SKM-1 treated with dmso at 0.1 percent for 144 hours (cell line): ENCODE measurements around the gene KDM4B.

Experiments
- DNase-seq: peaks from one replicate; lab custom pipeline; 2025; ENCODE audit not compliant: unreplicated experiment; lab: John Stamatoyannopoulos, UW

Gene KDM4B

DNA sequence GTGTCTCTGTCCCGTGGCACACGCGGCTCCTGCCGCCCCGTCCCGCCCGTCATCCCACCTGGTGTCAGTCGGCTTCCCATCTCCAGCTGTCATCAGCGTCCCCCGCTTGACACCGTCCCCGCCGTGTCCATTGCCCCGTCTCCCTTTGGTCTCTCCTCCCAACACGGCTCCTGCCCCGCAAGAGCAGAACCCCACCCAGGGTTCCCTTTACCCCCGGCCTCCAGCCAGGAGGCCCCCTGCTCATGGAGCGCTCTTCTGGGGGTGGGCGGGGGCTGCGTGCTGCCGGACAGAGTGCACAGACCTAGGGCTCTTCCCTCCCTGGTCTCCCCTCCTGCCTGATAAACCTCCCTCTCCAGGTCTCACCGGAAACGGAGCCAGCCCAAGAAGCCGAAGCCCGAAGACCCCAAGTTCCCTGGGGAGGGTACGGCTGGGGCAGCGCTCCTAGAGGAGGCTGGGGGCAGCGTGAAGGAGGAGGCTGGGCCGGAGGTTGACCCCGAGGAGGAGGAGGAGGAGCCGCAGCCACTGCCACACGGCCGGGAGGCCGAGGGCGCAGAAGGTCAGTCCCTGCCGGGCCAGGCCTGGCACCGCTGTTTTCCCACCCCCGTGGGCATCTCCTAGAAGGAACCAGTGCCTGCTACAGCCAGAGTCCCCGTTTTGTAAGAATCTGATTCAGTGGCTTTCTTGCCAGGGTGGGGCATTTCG, 150.5 kb downstream of the KDM4B start:
- DNase-seq = no peak

DNA sequence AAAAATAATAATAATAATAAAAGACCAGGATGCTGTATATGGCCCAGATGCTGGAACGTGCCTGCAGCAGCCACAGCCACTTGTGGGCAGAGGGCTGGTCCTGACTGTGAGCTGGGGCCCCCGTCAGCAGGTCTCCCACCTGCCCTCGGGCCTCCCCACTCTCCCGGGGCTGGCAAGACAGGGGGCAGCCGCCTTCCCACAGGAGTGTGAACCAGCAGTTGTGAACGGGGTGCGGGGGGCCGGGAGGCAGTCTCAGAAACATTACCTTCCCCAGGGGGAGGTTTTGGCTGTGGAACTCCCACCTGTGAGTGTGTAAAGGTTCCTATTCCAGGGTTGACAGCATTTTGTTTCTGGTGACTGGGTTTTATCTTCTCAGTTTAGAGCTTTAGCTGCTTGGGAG, 151.4 kb downstream of the KDM4B start:
- no peak for DNase-seq

DNA sequence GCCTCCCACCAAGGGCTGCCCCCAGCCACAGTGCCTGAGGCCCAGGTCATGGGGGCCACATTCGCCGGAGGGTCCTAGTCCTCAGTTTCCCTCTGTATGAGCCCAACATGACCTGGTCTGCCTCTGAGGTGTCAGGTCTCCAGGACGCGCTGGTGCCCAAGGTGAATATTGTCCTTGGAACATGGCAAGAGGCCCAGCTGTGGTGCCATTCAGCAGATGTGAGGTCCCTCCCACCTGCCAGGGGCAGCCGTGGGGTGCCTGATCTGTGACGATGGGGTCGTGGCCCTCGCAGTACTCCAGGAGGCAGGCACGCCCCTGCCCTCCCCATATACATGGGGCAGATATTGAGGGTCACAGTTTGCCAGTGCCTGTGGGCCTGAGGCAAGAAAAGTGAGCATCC, 151.9 kb downstream of the KDM4B start:
- no peak for DNase-seq

GRCh38 chr19:5121266-5122120, 152.6 kb downstream of the KDM4B start:
- DNase-seq = no peak

- no peak for DNase-seq
Measured at GRCh38 chr19:5122121-5122400, 153.1 kb downstream of the KDM4B start.

GRCh38 chr19:5122671-5123409, 153.9 kb downstream of the KDM4B start:
- no peak for DNase-seq

DNA sequence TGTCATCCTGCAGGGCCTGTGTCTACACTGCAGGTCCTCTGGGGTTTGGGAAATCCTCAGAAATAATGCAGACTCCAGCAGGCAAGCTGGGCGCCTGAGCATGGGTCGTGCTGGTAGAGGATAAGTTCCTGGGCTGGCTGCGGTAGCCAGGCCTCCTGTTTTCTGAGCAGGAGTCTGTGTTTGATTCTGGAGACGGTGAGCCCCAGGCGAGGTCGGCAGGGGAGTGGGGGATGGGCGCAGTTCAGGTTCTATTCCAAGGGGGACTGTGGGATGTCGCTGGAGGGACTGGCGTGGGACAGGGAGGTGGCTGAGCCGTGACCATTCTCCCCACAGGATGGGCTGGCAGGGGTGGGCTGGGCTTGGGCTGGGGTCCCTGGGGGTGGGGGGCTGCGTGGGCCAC, 154.7 kb downstream of the KDM4B start:
- DNase-seq = no peak

DNA sequence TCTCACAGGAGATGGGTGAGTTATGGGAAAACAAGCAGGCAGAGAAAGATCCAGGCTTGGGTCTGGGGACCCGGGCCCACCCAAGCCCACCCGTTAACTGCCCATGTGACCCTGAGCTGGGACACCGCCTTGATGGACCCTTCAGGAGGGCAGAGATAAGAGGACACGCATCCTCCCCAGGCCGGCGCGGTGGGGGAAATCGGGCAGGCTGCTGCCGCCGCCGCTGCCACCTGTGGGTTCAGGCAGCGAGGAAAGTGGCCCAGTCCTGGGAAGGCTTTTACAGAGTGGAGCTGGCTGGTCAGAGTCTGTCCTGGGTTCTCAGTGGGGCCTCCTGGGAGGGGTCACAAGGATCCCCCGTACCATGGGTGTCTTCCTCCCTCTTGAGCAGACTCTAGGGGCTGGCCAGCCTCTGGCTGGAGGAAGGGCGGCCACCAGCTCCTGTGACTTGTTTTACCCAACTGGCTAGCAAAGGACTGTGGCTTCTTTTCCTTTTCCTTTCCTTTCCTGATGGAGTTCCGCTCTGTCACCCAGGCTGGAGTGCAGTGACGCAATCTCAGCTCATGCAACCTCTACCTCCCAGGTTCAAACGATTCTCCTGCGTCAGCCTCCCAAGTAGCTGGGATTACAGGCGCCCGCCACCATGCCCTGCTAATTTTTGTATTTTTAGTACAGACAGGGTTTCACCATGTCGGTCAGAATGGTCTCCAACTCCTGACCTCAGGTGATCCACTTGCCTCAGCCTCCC, 155.4 kb downstream of the KDM4B start:
- DNase-seq = no peak

GRCh38 chr19:5125376-5125775, 156.5 kb downstream of the KDM4B start:
- no peak for DNase-seq

- no peak for DNase-seq
Measured at GRCh38 chr19:5125797-5126497, 157.0 kb downstream of the KDM4B start.

DNA sequence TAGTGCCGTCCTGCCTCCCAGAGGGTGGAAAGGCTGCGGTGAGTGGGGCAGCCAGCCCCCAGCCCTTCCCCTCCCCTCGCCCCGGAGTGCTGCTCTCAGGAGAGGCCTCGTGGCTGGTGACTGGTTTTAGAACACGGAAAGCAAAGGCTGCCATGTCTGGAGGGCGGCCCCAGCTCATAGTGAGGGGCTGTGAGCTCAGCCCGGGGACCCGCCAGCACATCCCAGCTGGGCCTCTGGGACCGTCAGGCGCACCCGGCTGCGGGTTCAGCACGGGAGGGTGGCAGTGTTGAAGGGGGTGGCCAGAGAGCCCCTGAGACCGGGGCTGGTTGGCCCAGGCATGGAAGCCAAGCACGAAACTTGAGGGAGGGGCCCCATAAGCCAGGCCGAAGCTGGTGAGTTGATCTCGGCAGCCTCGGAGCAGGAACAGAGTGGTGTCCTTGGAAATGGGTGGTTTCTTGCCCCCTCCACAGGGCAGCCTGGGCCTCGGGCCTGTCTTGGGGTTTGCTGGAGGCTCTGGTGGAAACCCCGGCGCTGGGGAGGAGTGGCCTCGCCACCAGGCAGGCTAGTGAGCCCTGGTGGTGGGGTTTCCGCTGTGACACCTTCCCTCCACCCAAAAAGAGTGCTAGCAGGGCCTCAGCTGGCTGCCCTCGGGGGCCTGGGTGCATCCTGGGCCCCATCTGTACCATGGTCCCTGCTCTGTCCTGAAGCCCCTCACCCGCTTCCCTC, 157.7 kb downstream of the KDM4B start:
- DNase-seq = no peak

GRCh38 chr19:5127717-5128116, 158.8 kb downstream of the KDM4B start:
- no peak for DNase-seq

DNA sequence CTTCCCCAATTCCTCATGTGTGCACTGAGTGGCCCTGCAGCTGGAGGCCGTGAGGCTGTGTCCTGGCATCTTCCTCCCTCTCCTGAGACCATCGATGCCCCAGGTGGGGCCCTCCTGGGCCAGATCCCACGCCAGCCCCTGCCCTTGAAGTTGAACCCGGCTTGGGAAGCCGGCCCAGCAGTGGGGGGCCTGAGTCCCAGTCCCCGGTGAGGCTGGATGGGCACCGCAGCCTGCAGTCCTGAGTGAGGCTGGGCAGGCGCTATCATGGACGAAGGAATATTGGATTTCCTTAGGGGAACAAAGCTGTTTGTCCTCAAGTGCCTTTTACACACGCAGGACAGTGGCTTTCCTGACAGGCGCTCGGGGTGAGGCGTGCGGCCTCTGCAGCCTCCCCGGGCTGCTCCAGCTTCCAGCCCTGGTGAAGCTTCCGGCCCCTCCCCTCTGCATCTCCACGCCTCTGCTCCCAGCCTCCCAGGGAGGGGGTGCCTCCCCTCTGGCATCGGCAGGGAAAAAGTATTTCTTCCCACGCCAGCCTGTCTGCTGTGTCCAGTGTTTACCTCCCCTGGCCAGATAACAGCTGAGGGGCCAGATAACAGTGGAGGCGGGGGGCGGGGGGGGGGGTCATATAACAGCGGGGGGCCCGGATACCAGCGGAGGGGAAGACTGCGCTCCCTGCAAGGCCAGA, 159.5 kb downstream of the KDM4B start:
- DNase-seq = no peak

- no peak for DNase-seq
Measured at GRCh38 chr19:5128936-5129389, 160.1 kb downstream of the KDM4B start.

DNA sequence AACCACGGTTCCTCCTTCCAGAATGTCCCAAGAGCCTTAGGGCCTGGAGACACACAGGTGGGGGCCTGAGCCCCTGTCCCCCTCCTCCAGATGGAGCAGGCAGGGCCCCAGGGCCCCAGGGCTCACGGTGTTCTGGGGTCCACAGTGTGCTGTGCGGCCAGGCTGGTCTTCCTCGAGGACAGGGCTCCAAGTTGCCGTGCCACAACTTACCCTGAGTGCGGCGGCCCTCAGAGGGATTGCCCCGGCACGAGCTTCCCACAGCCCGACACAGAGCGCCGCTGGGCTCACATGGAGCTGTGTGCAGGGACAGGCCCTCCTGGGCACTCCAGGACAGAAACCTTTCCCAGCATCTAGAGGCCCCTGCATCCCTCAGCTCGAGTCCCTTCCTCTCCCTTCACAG, 160.8 kb downstream of the KDM4B start:
- DNase-seq = no peak

DNA sequence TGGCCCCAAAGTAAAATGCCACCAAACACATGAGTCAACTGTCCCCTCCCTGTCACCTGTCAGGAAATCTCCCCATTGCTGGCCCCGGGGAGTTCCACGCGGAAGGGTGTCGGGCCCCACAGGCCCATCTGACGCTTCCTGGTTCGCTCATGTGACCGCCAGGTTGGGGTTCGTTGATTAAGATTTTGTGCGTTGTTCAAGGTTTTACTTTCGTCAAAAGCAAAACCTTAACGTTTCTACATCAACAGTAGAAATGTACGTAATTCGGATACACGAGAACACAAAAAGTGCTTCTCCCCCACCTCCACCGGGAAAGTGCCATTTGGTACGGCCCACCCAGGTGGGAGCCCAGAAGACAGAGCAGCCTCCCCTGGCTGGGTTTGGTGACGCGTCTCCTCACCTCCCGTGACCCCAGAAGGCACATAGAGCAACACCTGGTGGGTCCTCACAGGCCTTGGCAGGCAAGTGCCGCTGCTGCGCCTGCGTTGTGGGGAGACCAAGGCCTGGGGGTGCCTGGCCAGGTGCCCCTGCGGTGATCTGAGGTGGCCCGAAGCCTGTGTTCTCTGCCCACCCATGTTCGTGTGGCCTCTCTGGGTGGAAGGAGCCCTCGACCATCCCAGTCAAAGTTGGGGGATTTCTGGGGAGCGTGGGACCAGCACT, 161.6 kb downstream of the KDM4B start:
- DNase-seq = no peak

DNA sequence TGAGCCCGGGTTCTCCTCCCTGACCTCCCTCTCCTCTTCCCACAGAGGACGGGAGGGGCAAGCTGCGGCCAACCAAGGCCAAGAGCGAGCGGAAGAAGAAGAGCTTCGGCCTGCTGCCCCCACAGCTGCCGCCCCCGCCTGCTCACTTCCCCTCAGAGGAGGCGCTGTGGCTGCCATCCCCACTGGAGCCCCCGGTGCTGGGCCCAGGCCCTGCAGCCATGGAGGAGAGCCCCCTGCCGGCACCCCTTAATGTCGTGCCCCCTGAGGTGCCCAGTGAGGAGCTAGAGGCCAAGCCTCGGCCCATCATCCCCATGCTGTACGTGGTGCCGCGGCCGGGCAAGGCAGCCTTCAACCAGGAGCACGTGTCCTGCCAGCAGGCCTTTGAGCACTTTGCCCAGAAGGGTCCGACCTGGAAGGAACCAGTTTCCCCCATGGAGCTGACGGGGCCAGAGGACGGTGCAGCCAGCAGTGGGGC, 162.2 kb downstream of the KDM4B start:
- no peak for DNase-seq

GRCh38 chr19:5131506-5132205, 162.7 kb downstream of the KDM4B start:
- DNase-seq = no peak
